GM12872 (cell line): ENCODE measurements around the gene ZNF775.

Source experiments
- TF ChIP-seq, protein P1 (sequence below): IDR thresholded peaks from 3 replicates; pipeline ENCODE4 v1.5.1; 2011; ENCODE audit warnings: low read depth, mild to moderate bottlenecking, low read length, moderate library complexity; ENCODE audit not compliant: insufficient read depth

The ZNF775 gene

DNA sequence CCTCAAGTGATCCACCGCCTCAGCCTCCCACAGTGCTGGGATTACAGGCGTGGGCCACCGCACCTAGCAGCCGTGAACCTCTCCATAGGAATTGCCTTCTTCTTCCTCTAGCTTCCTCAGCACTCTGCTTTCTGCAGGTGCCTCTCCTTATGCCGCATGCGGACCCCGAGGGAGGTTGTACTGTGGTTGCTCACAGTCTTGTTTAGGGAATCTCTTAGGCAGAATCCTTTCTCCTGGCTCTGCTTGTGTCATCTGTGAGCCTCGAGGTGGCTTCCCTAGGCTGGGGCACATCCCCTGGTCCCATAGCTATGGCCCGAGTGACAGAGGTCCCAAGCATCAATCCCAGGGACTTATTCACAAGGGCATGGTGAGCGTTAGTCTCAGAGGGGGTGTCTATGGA, 38.1 kb downstream of the ZNF775 start:
- TF ChIP-seq, protein P1, sequence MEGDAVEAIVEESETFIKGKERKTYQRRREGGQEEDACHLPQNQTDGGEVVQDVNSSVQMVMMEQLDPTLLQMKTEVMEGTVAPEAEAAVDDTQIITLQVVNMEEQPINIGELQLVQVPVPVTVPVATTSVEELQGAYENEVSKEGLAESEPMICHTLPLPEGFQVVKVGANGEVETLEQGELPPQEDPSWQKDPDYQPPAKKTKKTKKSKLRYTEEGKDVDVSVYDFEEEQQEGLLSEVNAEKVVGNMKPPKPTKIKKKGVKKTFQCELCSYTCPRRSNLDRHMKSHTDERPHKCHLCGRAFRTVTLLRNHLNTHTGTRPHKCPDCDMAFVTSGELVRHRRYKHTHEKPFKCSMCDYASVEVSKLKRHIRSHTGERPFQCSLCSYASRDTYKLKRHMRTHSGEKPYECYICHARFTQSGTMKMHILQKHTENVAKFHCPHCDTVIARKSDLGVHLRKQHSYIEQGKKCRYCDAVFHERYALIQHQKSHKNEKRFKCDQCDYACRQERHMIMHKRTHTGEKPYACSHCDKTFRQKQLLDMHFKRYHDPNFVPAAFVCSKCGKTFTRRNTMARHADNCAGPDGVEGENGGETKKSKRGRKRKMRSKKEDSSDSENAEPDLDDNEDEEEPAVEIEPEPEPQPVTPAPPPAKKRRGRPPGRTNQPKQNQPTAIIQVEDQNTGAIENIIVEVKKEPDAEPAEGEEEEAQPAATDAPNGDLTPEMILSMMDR, result no peak

DNA sequence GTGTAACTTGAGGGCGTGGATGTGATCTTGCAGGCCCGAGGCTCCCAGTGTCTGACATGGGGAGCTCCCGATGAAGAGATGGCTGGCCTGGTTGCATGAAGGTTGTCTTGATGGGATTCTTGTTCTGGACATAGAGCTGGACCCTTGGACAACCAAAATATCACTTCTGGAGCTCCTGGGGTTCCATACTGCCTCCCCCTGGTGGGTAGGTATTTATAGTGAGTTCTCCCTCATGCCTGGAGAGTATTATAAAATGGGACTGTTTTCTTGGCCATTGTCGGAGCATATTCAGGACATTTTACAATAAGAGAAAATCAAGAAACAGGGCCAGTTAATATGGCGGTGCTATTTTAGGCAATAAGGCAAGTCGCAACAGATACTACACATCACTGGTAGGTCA, 38.7 kb downstream of the ZNF775 start:
- TF ChIP-seq, protein P1, result peak; percentile 36; the same call in 2 of the 3 replicates

DNA sequence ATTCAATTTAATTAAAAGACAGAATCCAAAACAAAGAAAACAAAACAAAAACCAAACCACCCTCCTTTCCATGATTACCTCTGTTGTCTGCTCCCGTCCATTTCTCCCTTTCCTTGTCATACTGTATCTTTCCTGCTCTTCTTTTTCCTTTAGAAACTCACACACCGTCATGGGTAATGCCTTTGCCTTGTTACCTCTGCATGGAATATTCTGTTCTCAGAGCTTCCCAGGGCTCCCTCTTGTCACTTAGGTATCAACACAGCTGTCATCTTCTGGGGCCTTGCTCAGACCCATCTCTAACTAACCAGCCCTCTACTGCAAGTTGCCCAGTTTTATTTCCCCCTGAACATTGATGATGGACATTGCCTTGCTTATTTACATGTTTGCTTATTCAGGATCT, 41.1 kb downstream of the ZNF775 start:
- TF ChIP-seq, protein P1, result no peak

DNA sequence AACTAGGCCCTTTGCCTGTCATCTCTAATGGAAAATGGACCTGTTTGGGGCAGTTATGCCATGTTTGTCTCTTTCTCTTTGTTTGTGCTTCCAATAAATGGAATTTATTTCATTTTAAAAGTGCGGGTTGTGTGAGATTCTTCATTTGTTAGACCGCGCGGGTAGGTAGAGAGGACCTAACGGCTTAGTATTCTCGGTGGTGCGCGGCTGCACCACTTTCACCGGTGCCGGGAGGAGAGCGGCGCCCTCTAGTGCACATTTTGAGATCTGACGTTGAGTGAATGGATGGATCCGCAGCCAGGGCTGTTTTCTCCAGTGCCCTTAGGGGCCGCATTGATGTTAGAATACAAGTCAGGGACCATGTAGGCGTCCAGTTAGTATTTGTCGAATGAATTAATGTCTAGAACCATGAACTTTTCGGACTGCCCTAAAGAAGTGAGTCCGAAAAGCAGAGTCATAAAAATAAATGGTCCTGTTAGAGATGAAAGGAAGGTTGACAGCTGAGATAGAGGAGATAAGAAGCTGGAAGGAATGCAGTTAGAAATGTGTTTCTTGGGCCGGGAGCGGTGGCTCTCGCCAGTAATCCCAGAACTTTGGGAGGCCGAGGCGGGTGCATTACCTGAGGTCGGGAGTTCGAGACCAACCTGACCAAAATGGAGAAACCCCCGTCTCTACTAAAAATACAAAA, 42.0 kb downstream of the ZNF775 start:
- TF ChIP-seq, protein P1, result peak; percentile 81

DNA sequence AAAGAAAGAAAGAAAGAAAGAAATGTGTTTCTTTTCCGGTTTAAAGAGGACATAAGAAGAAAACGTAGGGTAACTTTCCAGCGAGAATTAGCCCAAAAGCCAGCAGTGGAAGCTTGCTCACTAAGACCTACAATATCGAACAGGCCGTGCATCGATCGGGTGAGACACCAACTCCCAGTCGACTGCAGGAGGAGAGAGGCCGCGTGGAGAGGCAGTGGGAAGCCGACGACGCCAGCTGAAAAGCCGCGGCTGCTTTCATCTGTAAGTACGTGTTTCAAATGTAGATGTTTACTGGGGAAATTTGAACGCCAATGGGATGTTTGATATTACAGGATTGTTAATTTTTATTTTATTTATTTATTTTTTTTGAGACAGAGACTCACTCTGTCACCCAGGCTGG, 42.7 kb downstream of the ZNF775 start:
- TF ChIP-seq, protein P1, result no peak

DNA sequence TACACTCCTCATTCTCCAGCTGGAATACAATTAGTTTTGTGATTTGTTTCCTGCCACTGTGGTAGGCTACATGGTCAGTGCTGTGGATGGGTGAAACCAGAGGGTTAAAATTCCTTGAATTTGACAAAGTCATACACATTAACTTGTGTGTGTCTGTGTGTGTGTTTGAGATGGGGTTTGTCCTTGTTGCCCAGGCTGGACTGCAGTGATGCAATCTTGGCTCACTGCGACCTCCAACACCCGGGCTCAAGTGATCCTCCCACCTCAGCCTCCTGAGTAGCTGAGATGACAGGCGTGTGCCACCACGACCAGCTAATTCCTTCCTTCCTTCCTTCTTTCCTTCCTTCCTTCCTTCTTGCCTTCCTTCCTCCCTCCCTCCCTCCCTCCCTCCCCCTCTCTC, 46.5 kb downstream of the ZNF775 start:
- TF ChIP-seq, protein P1, result no peak

DNA sequence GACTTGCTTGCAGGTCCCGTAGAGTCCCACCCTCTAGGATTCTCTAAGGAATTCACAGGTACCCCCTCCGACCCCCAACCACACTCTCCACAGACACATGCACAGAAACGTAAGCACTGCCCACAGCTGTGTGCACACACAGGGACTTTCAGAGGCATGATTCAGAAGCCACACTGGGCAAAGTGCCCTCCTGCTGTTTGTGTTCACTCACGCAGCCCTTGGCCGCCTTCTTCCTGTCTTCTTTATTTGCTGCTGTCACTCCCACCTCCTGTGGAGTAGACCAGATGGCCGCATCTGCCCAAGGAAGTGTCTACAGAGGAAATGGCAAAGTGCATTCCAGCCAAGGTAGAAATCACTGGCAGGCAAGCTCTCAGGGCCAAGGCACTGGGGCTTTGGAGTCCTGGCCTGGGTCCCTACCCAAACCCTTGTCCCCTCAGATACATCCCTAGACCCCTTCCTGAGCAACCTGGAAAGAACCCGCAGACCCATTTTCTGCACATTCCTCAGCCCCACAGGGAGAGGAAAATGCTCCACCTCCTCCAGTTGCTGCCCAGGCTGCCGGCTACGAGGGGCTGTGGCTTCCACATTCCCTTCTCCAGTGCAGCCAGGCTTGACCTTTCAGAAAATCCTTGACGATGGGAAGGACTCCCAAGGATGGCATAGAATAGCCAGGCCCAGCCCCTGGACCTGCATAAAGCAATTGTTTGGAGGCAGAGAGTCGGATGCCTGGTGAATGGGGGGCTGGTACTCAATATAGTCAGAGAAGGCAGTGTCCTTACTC, 49.7 kb downstream of the ZNF775 start:
- TF ChIP-seq, protein P1, result no peak
